WTC11 (cell line): Measurements from ENCODE around the gene GDNF.

Experiments used
- CREB1 ChIP-seq: sonication (generic); formaldehyde crosslinking; IDR thresholded peaks from 2 replicates; pipeline ENCODE4 v1.8.0; 2023; ENCODE audit warnings: mild to moderate bottlenecking, missing genetic modification reagents
- CREM ChIP-seq: sonication (generic); formaldehyde crosslinking; IDR thresholded peaks from 2 replicates; pipeline ENCODE4 v1.8.1; 2022; ENCODE audit warnings: mild to moderate bottlenecking, missing genetic modification reagents, moderate library complexity
- FOXK1 ChIP-seq: sonication (generic); formaldehyde crosslinking; IDR thresholded peaks from 2 replicates; pipeline ENCODE4 v1.8.0; 2022; ENCODE audit warnings: mild to moderate bottlenecking, moderate library complexity, missing genetic modification reagents
- TEAD4 ChIP-seq: sonication (generic); formaldehyde crosslinking; IDR thresholded peaks from 2 replicates; pipeline ENCODE4 v1.8.0; 2022; ENCODE audit warnings: mild to moderate bottlenecking, missing genetic modification reagents
- ZNF232 ChIP-seq: sonication (generic); formaldehyde crosslinking; IDR thresholded peaks from 2 replicates; pipeline ENCODE4 v1.8.0; 2022; ENCODE audit warnings: mild to moderate bottlenecking, missing genetic modification reagents
- TF ChIP-seq, protein P1 (sequence below): fragments of 200-600 bp; IDR thresholded peaks from 2 replicates; pipeline ENCODE4 v1.8.0; 2022; ENCODE audit warnings: antibody characterized with exemption
- TF ChIP-seq, protein P2 (sequence below): sonication (generic); formaldehyde crosslinking; IDR thresholded peaks from 2 replicates; pipeline ENCODE4 v1.8.1; 2023; ENCODE audit warnings: mild to moderate bottlenecking, missing genetic modification reagents, moderate library complexity
- TF ChIP-seq, protein P3 (sequence below): sonication (generic); formaldehyde crosslinking; IDR thresholded peaks from 2 replicates; pipeline ENCODE4 v1.8.1; 2023; ENCODE audit warnings: mild to moderate bottlenecking, missing genetic modification reagents, moderate library complexity
- TF ChIP-seq, protein P4 (sequence below): sonication (generic); formaldehyde crosslinking; IDR thresholded peaks from 2 replicates; pipeline ENCODE4 v1.8.1; 2022; ENCODE audit warnings: low read depth, mild to moderate bottlenecking, moderate library complexity, missing genetic modification reagents, borderline replicate concordance
- TF ChIP-seq, protein P5 (sequence below): sonication (generic); formaldehyde crosslinking; IDR thresholded peaks from 2 replicates; pipeline ENCODE4 v1.8.1; 2022; ENCODE audit warnings: missing genetic modification reagents, borderline replicate concordance
- TF ChIP-seq, protein P6 (sequence below): sonication (generic); formaldehyde crosslinking; conservative IDR thresholded peaks from 2 replicates; pipeline ENCODE4 v1.8.1; 2022; ENCODE audit warnings: mild to moderate bottlenecking, missing genetic modification reagents

DNA sequence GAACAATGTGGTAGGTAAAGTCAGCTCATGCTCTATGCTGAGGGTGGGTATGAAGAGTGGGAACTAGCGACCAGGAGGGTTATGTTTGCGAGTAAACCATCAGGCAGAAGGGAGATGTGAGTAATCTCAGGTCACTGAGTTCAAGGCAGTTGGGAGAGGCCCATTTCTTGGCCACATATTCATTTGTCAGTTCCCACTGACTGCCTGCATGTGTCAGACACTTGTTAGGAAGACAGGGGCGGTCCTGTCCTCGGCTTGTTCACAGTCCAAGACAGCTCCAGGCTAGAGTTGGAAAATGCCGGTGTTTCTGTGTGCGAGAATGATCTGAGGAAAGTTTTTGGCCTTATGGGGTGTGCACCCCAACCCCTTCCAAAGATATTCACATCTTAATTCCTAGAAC lies 48.6 kb upstream of the GDNF start:
- no peak for TF ChIP-seq TEAD4 (CRISPR knock-in tag)
- TF ChIP-seq FOXK1: no peak
- TF ChIP-seq, protein P1, sequence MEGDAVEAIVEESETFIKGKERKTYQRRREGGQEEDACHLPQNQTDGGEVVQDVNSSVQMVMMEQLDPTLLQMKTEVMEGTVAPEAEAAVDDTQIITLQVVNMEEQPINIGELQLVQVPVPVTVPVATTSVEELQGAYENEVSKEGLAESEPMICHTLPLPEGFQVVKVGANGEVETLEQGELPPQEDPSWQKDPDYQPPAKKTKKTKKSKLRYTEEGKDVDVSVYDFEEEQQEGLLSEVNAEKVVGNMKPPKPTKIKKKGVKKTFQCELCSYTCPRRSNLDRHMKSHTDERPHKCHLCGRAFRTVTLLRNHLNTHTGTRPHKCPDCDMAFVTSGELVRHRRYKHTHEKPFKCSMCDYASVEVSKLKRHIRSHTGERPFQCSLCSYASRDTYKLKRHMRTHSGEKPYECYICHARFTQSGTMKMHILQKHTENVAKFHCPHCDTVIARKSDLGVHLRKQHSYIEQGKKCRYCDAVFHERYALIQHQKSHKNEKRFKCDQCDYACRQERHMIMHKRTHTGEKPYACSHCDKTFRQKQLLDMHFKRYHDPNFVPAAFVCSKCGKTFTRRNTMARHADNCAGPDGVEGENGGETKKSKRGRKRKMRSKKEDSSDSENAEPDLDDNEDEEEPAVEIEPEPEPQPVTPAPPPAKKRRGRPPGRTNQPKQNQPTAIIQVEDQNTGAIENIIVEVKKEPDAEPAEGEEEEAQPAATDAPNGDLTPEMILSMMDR: no peak
- TF ChIP-seq CREB1 (CRISPR knock-in tag): no peak
- TF ChIP-seq ZNF232 (CRISPR knock-in tag): no peak
- TF ChIP-seq, protein P2, sequence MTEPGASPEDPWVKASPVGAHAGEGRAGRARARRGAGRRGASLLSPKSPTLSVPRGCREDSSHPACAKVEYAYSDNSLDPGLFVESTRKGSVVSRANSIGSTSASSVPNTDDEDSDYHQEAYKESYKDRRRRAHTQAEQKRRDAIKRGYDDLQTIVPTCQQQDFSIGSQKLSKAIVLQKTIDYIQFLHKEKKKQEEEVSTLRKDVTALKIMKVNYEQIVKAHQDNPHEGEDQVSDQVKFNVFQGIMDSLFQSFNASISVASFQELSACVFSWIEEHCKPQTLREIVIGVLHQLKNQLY: no peak
- no peak for TF ChIP-seq CREM (CRISPR knock-in tag)
- TF ChIP-seq, protein P3, sequence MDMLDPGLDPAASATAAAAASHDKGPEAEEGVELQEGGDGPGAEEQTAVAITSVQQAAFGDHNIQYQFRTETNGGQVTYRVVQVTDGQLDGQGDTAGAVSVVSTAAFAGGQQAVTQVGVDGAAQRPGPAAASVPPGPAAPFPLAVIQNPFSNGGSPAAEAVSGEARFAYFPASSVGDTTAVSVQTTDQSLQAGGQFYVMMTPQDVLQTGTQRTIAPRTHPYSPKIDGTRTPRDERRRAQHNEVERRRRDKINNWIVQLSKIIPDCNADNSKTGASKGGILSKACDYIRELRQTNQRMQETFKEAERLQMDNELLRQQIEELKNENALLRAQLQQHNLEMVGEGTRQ: no peak
- TF ChIP-seq, protein P4, sequence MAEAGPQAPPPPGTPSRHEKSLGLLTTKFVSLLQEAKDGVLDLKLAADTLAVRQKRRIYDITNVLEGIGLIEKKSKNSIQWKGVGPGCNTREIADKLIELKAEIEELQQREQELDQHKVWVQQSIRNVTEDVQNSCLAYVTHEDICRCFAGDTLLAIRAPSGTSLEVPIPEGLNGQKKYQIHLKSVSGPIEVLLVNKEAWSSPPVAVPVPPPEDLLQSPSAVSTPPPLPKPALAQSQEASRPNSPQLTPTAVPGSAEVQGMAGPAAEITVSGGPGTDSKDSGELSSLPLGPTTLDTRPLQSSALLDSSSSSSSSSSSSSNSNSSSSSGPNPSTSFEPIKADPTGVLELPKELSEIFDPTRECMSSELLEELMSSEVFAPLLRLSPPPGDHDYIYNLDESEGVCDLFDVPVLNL (CRISPR knock-in tag): no peak
- TF ChIP-seq, protein P5, sequence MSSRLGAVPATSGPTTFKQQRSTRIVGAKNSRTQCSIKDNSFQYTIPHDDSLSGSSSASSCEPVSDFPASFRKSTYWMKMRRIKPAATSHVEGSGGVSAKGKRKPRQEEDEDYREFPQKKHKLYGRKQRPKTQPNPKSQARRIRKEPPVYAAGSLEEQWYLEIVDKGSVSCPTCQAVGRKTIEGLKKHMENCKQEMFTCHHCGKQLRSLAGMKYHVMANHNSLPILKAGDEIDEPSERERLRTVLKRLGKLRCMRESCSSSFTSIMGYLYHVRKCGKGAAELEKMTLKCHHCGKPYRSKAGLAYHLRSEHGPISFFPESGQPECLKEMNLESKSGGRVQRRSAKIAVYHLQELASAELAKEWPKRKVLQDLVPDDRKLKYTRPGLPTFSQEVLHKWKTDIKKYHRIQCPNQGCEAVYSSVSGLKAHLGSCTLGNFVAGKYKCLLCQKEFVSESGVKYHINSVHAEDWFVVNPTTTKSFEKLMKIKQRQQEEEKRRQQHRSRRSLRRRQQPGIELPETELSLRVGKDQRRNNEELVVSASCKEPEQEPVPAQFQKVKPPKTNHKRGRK (CRISPR knock-in tag): no peak
- TF ChIP-seq, protein P6, sequence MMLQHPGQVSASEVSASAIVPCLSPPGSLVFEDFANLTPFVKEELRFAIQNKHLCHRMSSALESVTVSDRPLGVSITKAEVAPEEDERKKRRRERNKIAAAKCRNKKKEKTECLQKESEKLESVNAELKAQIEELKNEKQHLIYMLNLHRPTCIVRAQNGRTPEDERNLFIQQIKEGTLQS (CRISPR knock-in tag): no peak
